ENCODE data around the gene SPTLC3. TPM values are rescaled to one million over a fixed set of nuclear protein-coding genes. Genes with fewer than 3 reads are reported as not detected.

The SPTLC3 gene
- total RNA-seq, 1 experiment from 2014 or later, result 10.7 TPM

DNA sequence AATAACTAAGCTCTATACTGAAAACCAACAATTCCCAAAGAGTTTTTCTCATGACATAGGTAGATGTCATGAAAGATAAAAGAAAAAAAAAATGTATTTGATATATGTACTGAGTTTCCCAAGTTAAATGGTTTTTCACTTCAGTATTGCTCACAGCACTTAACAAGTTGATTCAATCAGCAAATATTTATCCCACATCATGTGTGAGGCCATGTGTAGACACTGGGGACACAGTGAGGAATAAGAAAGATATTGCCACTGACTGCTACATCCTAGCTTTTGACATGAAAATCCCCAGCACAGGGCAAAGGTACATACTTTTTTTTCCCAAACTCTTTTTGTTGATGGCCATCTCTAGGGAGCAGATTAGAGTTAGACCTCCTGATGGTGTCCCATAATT, 25.3 kb downstream of the SPTLC3 start:
- peaks cover 19% of the 10 kb centered on the region for H3K4me1 ChIP-seq (replicated peaks; ENCODE audit: insufficient read depth)
- no TSS peak for BruUV-seq (replicated peaks)
- H3K27me3 ChIP-seq (ENCODE audit: insufficient read depth, low read depth), result no peaks in the 10 kb centered on the region
- no peaks in the 10 kb centered on the region for H4K20me1 ChIP-seq (ENCODE audit: insufficient read depth)
- no peak for DNase-seq
- H3K9me3 ChIP-seq (ENCODE audit: insufficient read depth, low read depth), result peaks cover 6% of the 10 kb centered on the region
- TF ChIP-seq EZH2 (IDR thresholded peaks at IDR 0.05; ENCODE audit: low read depth), result no peak
- TF ChIP-seq, protein P1, sequence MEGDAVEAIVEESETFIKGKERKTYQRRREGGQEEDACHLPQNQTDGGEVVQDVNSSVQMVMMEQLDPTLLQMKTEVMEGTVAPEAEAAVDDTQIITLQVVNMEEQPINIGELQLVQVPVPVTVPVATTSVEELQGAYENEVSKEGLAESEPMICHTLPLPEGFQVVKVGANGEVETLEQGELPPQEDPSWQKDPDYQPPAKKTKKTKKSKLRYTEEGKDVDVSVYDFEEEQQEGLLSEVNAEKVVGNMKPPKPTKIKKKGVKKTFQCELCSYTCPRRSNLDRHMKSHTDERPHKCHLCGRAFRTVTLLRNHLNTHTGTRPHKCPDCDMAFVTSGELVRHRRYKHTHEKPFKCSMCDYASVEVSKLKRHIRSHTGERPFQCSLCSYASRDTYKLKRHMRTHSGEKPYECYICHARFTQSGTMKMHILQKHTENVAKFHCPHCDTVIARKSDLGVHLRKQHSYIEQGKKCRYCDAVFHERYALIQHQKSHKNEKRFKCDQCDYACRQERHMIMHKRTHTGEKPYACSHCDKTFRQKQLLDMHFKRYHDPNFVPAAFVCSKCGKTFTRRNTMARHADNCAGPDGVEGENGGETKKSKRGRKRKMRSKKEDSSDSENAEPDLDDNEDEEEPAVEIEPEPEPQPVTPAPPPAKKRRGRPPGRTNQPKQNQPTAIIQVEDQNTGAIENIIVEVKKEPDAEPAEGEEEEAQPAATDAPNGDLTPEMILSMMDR (conservative IDR thresholded peaks at IDR 0.05), result no peak
- H3K27ac ChIP-seq, result no peak overlapping the region
- no peaks in the 10 kb centered on the region for H3K9me2 ChIP-seq (ENCODE audit: insufficient read depth)
- intact Hi-C loops (cut with micrococcal nuclease; ENCODE audit: unreplicated experiment), result no loop called here
- peaks cover 19% of the 10 kb centered on the region for H3F3A ChIP-seq (ENCODE audit: insufficient read depth, low read depth)
- ChIA-PET CTCF (no interaction called here), POLR2A (ENCODE audit: unreplicated experiment) (no interaction called here)
- no peak overlapping the region for H3K4me3 ChIP-seq
- no peaks in the 10 kb centered on the region for H3K79me2 ChIP-seq (ENCODE audit: low read depth)
- H3K36me3 ChIP-seq (ENCODE audit: low read depth), result no peaks in the 10 kb centered on the region
- no peak overlapping the region for H2AFZ ChIP-seq
- H3K4me2 ChIP-seq, result no peak overlapping the region

DNA sequence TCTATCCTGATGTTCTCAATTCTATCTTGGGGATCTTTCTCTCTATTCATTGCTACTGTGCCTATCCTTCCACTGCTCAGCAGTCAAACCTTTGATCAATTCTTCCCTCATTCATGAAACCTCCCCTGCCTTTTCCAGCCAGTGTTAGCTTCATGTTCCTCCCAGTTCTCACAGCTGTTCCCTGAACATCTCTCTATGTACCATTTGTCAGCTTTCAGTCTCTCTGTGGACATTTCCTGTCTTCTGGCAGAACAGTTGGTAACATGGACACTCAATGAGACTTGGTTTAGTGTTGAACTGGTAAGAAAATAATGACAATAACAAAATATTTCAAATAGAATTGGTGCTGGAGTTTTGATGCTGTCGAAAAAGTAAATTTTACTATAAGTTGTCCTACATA, 26.2 kb downstream of the SPTLC3 start:
- Histone ChIP-seq H3K36me3 (ENCODE audit: low read depth) (no peaks in the 10 kb centered on the region), H2AFZ (no peak overlapping the region), H3K4me3 (no peak overlapping the region), H3K27ac (no peak overlapping the region), H3K4me2 (no peak overlapping the region), H3K27me3 (ENCODE audit: insufficient read depth, low read depth) (no peaks in the 10 kb centered on the region), H3K9me2 (ENCODE audit: insufficient read depth) (no peaks in the 10 kb centered on the region), H3K4me1 (replicated peaks; ENCODE audit: insufficient read depth) (peaks cover 12% of the 10 kb centered on the region), H4K20me1 (ENCODE audit: insufficient read depth) (no peaks in the 10 kb centered on the region), H3F3A (ENCODE audit: insufficient read depth, low read depth) (peaks cover 12% of the 10 kb centered on the region), H3K79me2 (ENCODE audit: low read depth) (no peaks in the 10 kb centered on the region), H3K9me3 (ENCODE audit: insufficient read depth, low read depth) (peaks cover 5% of the 10 kb centered on the region; the same call in 1 of the 2 replicates)
- no peak for TF ChIP-seq EZH2 (IDR thresholded peaks at IDR 0.05; ENCODE audit: low read depth)
- TF ChIP-seq, protein P1 (conservative IDR thresholded peaks at IDR 0.05), result no peak
- no TSS peak for BruUV-seq (replicated peaks)
- ChIA-PET POLR2A (ENCODE audit: unreplicated experiment) (no interaction called here), CTCF (interaction anchor here (0.6 kb wide), 1 partner anchor 98 kb away, joined by 3 read pairs; no protein-coding TSS in a partner anchor)
- intact Hi-C loops (cut with micrococcal nuclease; ENCODE audit: unreplicated experiment), result no loop called here
- DNase-seq, result no peak

DNA sequence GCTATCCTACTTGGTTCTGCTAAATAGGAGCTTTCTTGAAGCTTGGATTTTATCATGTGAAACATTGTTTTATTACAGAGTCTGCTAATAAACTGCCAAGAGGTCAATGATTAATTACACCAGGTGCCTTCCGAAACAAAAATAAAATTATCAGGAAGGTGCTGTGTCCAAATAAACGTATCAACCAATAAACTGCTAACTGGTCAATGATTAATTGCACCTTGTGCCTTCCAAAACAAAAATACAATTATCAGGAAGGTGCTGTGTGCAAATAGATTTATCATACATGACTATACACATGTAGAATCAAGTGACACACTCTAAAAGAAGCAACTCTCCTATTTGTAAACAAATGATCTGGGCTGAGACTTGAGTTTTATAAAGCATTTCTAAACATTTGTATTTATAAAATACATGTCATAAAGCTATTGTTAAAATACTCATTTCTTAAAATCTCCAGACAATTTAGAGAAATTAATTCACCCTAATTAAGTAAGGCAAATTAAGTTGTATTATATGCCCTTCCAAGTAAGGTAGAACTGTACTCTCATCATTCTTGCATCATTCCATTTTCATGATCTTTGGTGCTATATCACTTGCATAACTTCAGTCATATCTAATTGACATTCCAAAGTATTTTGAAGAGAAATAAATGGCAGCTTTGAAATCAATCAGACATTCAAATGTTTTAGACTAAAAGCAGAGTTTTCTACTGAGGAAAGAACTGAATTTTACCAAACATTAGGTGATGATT, 26.8 kb downstream of the SPTLC3 start:
- Histone ChIP-seq H4K20me1 (ENCODE audit: insufficient read depth) (no peaks in the 10 kb centered on the region), H3F3A (ENCODE audit: insufficient read depth, low read depth) (peaks cover 7% of the 10 kb centered on the region), H3K79me2 (ENCODE audit: low read depth) (no peaks in the 10 kb centered on the region), H3K4me1 (replicated peaks; ENCODE audit: insufficient read depth) (peaks cover 7% of the 10 kb centered on the region), H3K27ac (no peak overlapping the region), H3K4me2 (no peak overlapping the region), H3K36me3 (ENCODE audit: low read depth) (no peaks in the 10 kb centered on the region), H3K27me3 (ENCODE audit: insufficient read depth, low read depth) (no peaks in the 10 kb centered on the region), H3K9me2 (ENCODE audit: insufficient read depth) (no peaks in the 10 kb centered on the region), H3K4me3 (no peak overlapping the region), H2AFZ (no peak overlapping the region), H3K9me3 (ENCODE audit: insufficient read depth, low read depth) (peaks cover 5% of the 10 kb centered on the region; the same call in 1 of the 2 replicates)
- no peak for DNase-seq
- TF ChIP-seq, protein P1 (conservative IDR thresholded peaks at IDR 0.05), result no peak
- TF ChIP-seq EZH2 (IDR thresholded peaks at IDR 0.05; ENCODE audit: low read depth), result no peak
- POLR2A ChIA-PET (ENCODE audit: unreplicated experiment), result no interaction called here
- no TSS peak for BruUV-seq (replicated peaks)
- intact Hi-C loops (cut with micrococcal nuclease; ENCODE audit: unreplicated experiment), result no loop called here
- CTCF ChIA-PET, result interaction anchor here (0.6 kb wide), 1 partner anchor 99 kb away, joined by 3 read pairs; no protein-coding TSS in a partner anchor
